H1 (cell line): ENCODE results near the gene TMEM117. TPM values are rescaled to one million over a fixed set of nuclear protein-coding genes. Genes with fewer than 3 reads are reported as not detected.

Experiments
- KDM5A ChIP-seq: fragments of 200-600 bp; IDR thresholded peaks from 2 replicates; pipeline ENCODE4 v1.7.1; 2012; ENCODE audit warnings: mild to moderate bottlenecking, low read length, inconsistent platforms, mixed read lengths
- PHF8 ChIP-seq: fragments of 200-600 bp; sonication (generic); conservative IDR thresholded peaks from 2 replicates; pipeline ENCODE4 v1.7.1; 2012; ENCODE audit warnings: low read depth, mild to moderate bottlenecking, inconsistent platforms, low read length, moderate library complexity
- polyA plus RNA-seq, 7 experiments: library from polyadenylated mRNA; depleted of rRNA in 3 of 7; stranded (reverse) in 5 of 7; unstranded in 2 of 7; fragments of >200 nt in 5 of 7; fragments of 200-250 nt in 2 of 7; gene quantifications; 1 replicate in 5 of 7; 2 replicates in 1 of 7; 4 replicates in 1 of 7; pipeline versions ENCODE4 v1.2.1 to v1.2.3, GENCODE V29; 2011 to 2013; ENCODE audit warnings: missing spikeins in 2 of 7, mixed read lengths in 2 of 7
- total RNA-seq: library from RNA; stranded (reverse); fragmentation: NEBNext Ultra II Directional; extraction: Animal tissue kit (Norgen Biotek cat#: 25700); gene quantifications from 2 replicates; pipeline ENCODE4 v1.2.1, GENCODE V29; 2021

Gene TMEM117
- total and polyA plus RNA-seq, 2 of the 8 experiments (the other 6 are each of a cell fraction or from before 2014, with no cell fraction given), result 0.80 to 1.4 TPM

DNA sequence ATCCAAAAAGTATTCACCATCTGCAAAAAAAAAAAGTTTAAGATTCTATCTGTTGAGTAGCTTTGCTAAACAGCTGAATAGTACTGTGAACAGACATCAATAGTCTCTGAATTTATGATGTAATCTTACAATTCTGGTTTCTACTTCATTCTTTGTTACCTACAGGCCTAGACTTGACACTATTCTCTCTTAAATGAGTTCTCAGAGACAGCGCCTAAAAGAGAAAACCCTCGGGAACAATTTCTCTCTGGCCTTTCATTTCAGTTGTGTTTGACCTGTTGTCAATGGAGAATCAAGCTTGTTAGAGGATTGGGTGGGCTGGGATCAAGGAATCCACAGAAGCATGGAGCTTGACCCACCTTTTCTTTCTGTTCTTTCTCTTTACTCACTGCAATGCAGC lies 23.8 kb upstream of the TMEM117 start (continued):
- TF ChIP-seq PHF8 (no peak), KDM5A (no peak)
